Measurements from ENCODE around the gene MMP24OS.
A peak's percentile ranks its signal among the peaks of the same experiment; 100 is the strongest.

The MMP24OS gene

DNA sequence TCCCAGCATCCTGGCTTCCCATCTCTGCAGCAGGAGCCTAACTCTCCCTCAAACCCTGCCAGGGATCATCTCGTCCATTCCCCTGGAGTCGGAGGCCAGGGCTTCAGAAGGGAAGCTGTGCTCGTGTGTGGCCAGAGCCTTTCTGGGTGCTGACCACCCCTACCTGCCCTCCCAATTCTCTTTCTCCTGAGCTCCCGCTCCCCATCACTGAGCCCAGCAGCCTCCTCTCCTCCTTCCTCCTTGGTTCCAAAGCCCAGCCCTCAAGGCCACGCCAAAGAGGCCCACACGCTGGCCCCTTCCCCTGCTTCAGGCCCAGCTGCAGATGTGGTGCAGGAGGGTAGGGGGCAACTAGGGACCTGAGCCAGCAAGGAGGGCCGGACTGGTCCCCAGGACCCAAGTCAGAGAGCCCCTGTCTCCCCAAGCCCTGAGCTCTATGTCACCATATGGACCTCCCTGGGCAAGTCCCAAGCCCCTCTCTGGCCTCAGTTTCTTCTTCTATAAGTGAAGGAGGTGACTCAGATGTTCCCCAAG is 13.0 kb upstream of the MMP24OS start:
- no peak for DNase-seq

DNA sequence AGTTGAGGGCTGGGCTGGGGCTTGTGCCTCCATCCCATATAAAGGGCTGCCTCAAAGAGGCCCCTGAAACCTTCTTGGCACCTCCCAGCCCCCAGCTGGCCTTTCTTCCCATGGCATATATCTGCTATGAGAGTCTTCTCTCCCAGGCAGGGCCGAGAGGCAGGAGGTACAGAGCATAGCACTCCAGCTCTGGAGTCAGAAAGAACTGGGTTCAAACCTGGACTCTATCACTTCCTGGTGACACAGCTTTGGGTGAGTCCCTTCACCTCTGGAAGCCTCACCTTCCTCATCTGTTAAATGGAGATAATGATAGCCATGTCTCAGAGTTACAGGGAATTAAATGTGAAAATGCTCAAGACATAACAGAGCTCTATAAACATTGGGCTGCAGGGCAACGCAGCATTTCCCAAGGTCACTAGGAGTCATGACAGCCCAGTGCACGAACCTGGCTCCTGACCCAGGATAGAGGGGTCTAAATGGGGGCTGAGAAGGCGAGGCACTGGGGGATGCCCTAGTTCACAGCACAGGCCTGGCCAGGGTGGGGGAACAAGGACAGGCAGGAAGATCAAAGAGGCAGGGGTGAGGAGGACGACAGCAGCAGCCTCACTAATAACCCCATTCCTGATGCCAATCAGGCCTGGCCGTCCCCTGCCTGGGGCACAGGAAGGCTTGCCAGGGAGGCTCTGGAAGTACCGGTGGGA is 12.4 kb upstream of the MMP24OS start:
- no peak for DNase-seq

DNA sequence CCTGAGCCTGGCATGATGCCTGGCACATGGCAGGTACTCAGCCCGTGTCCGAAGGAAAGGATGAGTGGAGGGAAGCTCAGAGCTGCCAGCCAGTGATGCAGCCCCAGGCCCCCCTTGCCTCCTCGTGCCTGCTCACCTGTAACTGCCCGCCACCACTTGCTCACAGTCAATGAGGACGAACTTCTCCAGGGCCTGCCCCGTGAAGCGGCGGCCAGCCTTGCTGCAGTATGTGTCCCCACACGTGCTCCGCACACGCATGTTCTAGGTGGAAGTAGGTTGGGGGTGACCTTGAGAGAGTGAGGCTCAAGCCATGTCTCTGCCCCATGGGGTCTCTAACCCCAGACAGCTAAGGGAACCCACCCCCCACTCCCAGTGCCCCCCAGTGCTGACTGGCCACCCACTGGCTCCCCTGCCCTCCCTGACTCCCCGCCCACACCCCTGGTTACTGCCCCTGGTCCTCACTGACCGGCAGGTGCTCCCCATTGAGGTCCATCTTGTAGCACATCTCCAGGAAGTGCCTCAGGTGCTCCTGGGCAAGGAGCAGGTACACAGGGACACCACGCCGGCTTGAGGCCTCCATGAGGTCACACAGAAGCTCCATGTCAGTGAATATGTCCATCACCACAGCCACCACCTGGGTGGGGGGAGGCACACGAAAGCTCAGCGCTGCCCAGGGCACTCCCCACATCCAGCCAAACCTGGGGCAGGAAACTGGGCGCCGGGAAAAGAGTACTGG is 10.6 kb upstream of the MMP24OS start:
- DNase-seq, result no peak

DNA sequence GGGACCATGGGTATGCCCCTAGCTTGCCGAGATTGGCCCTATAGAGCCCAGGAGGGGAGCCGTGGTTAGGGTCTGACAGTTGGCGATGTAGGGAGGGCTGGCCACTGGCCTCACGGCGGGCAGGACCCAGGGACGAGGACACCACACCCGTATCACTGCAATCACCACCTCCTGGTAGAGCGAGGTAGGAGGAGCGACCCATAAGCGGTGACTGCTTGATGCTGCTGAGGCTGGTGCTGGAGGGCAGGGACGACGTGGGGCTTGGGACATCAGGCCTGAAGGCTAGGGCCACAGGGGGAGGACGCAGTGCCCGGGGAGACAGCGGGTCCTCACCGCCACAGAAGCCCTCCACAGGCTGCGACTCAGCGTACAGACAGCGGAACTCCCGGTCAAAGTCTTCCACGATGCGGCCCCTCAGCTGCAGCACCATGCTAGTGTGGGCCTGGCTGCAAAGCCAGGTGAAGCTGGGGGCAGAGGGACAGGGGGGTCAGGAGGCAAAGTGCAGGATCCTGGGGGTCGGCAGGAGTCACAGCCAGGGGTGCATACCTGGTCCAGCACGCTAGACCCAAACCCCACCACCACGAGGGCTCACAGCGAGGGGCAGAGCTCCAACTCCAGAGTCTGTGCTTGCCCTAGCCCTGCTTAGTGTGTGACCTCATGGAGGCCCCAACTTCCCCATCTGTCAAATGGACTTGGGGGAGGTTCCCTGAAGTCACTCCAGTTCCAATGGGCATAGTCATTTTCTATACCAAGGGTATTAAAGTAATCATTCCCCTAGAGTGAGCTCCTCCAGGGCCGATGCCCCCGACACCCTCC is 9.8 kb upstream of the MMP24OS start:
- no peak for DNase-seq

DNA sequence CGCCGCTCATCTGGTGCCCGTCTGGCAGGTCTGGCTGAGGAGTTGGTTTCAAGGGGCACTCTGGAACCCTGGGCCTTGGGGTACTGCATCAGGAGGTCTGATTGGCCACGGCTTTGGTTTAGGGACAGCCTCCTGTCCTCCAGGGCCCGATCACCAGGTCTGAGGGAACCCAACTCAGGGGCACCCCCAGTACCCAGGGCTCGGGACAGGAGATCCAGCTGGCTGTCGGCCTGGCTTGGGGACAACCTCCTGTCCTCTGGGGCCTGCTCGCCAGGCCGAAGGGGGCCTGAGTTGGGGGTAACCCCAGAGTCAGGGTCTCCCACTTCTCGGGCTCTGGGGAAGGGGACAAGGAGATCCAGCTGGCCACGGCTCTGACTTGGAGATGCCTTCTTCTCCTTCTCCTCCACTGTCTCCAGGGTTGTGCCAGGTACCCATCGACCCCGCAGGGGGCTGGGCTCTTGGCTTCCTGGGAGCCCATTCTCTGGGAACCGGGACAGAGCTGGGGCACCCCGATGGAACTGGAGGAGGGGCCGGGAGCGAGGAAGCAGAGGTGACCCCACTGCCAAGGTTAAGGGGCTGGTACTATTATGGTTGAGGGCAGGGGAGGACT is 9.1 kb upstream of the MMP24OS start:
- no peak for DNase-seq

DNA sequence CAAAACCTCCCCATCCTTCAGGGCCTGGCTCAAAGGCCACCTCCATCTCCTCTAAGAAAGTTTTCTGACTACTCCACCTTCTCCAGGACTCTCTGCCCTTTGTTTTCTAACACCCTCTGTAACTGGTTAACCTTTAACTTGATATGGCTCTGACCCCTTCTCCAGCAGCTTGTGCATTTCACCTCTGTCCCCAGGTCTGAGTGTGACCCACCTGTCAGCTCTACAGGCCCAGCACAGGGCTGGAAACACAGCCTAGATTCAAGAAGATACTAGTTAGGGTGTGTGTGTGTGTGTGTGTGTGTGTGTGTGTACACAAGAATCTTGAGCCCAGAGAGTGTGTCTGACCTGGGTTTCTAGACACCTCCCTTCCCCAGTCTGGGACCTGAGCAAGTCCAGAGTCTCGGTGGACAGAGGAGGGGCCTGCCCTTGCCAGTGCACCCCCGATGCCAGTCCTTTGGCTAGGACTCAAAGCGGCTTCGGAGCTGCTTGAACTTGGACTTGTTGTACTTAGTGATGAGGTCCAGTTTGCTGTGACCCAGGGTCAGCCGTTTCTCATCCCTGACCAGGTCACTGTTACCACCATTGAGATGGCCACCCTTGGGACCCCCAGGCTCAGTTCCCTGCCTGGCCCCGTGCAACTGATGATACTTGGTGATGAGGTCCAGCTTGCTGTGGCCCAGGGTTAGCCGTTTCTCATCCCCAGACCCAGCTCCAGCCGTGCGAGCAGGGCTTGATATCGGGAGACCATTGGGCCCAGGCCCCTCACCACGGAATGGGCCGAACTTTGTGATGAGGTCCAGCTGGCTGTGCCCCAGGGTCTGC is 8.4 kb upstream of the MMP24OS start:
- no peak for DNase-seq

DNA sequence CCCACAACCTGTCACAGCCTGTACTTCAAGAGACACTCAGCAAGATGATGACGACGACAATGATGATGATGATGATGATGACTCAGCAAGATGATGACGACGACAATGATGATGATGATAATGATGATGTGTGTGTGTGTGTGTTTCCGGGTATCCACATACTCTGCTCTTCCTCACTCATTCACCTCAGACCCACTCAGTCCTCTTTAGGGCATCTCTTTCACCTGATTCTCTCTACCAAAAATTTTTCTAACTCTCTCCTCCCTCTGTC is 7.8 kb upstream of the MMP24OS start:
- DNase-seq, result no peak

DNA sequence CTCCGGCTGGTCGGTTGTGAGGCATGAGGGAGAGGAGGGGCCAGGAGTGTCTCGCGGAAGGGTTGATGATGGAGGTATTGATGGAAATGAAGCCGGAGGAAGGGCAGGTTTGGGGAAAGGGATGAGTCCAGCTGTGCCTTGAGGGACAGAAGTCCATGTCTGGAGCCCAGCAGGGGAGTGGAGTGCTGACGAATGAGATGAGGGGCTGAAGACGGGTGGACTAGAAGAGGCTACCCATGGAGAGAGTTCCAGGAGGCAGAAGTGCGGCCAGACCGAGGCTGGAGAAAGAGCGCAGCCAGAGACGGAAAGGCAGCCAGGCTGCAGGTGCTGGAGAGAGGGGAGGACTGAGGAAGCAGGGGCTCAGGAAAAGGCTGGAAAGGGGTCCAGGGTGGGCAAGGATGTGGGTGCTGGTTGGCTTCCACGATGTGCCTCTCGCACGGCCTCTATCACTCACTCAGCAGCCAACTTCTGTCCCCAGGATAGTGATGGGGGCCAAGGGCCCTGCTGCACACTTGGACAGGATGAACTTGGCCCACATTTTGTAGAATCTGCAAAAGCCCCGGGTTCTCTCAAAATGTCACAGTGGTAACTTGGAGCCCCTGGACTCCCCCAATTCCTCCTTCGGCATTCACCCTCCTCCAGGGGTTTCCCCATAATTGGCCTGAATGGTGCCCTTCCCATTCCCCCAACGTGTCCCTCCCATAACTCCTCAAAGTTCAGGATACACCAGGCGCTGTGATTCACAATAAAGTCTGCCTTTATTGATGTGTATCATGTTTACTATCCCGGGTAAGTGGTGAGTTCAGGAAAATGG is 7.3 kb upstream of the MMP24OS start:
- DNase-seq, result peak in 1 of 14 donors; percentile 51

DNA sequence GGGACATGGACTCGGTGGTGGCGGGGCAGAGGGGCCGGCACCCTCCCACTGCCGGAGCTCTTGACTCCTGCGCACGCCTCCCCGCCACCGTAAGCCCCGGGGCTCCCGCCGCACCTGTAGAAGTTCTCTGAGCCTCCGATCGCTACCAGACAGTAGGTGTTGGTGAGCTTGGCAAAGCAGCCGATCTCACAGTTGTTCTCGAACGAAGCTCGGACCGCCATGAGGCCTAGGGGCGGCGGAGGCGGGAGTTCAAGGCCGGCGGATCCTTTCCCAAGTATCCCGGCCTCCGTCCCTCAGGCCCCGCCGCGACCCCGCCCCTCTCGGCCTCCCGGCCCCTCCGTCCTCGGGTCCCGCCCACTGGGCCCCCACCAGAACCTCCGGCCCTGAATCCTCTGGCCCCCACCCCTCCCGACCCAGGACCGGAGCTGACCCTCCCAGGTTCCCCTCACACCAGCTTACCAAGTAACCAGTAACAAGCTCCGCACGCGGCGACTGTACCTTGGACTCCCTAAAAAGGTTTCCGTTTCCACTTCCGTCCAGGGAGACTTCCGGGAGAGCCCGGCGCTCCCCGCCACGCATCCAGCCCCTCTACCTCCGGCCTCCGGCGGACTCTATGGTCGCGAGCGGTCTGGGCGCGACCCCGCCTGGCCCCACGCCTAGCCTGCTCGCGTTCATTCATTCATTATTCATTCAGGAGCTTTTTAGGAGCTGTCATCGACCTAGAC is 6.5 kb upstream of the MMP24OS start, which contains the start of gene EIF6:
Gene EIF6 (minus strand): TSS at position 506 of the 725 bp plus-strand sequence. CDS start 285 bp downstream, at position 221.
- peak; percentile 18 to 85 (median 60) for DNase-seq

DNA sequence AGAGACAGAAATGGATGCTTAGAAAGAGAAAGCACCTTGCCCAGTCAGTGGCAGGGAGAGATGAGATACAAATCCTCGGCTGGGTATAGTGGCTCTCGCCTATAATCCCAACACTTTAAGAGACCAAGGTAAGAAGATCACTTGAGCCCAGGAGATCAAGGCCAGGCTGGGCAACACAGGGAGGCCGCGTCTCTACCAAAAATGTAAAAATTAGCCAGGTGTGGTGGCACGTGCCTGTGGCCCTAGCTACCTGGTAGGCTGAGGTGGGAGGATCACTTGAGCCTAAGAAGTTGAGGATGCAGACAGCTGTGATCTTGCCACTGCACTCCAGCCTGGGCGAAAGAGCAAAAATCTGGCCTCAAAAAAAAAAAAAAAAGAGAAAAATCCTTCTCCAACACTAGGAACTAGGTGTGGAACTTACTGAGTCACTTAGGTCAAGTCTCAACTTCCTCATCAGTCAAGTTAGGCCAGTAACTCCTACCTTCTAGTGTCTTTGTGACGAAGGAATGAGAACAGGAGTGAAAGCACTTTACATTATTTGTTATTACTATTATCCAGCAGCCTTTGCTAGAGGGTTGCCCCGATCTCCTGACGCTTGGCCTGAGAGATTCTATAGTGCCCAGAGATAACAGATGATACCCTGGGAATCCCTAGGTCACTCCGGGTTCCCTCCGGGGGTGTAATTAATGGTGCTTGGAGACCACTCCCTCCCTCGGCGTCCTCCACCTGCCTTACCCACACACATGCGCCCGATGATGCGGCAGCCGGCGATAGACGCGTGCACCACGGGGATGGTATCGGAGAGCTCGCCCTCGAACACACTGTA is 5.7 kb upstream of the MMP24OS start:
- DNase-seq, result no peak

DNA sequence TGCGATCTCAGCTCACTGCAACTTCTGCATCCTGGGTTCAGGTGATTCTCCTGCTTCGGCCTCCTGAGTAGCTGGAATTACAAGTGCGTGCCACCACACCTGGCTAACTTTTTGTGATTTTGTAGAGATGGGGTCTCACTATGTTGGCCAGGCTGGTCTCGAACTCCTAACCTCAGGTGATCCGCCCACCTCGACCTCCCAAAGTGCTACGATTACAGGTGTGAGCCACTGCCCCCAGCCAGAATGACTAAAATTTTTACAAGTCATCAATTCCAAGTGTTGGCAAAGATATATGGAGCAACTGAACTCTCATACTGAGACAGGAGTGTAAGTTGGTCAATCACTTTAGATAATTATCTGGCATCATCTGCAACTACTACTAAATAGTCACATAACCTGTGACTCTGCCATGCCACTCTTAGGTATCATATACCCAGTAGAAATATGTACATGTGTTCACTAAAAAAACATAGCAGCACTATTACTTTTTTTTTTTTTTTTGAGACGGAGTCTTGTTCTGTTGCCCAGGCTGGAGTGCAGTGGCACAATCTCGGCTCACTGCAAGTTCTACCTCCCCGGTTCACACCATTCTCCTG is 3.7 kb upstream of the MMP24OS start:
- no peak for DNase-seq

DNA sequence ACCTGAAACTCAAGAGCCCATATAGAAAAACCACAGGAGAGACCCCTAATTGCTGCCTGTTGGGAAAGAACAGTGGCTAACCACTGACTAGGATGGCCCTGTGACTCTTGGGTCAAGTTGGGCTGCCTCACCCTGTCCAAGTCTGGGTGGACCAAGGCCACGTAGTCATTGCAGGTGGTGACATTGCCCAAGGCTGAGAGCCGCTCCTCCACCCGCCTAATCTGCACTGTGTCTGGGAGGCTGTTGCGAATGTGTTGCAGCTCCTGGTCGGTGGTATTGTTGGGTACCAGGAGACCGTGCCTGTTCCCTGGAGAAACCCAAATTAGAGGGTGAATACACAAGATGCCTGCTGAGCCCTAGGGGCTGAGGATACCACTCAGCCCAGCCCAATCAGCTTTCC is 2.6 kb upstream of the MMP24OS start:
- DNase-seq, result no peak

DNA sequence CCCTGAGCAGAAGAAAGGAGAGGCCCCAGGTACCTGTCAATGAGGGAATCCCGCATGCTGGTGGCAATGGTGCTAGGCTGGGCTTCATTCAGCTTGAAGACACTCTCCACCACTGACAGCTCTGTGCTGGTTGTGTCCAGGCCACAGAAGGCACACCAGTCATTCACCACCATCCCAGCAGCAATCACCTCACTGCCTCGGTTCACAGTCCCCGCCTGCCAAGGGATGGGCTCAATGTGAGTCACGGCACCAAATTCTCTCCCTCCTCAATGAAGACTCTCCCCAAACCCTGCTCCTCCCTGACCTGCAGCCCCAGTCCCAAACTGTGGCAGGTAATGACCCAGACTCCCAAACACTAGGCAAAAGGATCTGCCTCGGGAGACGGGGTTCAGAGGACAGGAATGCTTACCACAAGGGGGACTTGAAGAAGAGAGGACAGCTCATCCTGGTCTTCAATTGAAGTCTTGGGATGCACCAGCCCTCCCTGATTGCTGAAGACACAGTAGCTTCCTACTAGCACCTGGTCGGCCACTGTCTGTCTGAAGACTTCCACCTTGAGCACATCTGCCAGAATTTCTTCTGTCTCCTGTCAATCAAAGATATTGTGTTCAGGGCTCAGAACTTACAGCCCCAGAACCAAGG is 1.7 kb upstream of the MMP24OS start:
- DNase-seq, result no peak

DNA sequence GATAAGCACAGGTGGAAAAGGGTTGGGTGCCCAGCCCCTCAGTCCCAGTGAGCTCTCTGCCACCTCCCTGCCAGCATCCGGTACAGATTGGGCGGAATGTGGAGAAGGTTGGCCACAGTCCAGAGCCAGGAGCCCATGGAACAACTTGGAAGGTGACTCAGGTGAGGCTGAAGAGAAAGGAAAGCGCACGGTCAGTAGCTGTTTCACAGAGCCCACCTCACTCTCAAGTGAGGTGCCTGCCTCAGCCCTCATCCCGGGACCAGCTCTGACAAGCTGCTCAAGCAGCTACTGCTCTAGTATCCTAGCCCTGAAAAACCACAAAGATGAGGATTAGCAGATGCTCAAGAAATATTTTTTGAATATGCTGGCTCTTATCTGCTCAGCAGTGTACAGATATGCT is 1.1 kb upstream of the MMP24OS start:
- no peak for DNase-seq

DNA sequence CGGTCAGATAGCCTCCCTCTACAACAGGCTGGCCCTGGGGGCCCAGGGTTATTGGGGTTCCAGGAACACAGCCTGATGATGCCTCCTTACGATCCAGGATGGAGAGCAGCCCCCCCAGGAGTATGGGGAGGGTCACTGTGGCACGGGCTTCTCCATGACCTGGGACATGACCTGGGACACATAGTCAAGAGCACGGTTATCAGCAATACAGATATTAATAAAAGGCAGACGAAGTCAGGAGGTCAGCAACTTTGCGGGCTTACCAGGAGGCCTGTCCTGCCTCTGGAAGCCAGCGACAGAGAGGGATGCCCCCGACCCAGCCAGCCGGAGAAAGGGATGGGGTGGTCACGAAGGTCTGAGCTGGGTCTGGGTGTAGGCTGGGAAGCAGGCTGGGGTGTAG is 795 bp downstream of the MMP24OS start:
- DNase-seq, result no peak

DNA sequence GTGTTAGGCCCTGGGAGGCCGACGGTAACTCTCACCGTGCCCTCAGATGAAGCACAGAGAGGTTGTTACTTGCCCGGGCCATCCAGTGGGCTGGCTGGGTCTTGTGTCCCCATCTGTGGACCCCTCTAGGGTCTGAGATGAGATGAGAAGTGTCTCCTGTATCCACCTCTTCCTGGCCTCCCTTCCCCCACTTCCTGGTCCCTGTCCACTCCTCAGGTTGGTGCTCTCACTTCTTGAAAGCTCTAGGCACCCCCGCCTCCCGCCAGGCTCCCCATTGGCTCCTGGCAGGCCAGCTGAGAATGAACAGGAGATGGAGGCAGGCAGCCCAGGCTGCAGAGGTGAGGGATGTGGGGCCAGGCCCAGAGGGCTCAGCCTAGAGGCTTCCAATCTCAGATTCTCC is 1.5 kb downstream of the MMP24OS start:
- no peak for DNase-seq

DNA sequence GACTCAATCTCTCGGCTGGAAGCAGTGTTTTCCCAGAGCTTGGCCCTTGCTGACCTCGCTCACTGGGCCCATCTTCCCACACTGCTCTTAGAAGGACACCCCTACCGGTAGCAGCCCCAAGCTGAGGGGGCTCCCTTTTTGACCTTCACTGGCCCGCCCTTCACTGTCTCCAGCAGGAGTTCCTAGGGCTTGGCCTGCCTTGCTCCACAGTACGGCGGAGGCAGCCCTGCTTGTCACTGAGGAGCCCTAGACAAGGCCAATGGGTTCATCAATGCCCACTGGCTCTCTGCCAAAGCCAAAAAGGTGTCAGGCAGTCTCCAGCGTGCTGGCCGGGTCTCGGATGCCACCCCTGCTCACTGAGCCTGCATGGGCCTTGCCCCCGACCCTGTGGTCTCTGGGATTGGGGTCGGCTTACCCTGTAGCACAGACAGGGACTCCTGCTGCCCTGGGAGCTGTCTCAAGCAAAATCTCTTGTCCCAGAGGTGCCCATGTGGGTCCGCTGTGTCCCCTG is 2.1 kb downstream of the MMP24OS start:
- DNase-seq, result no peak

All from C1 segment of cervical spinal cord (tissue), 14 donors.